H1 (cell line): ENCODE data around the gene BPGM. TPM values are rescaled to one million over a fixed set of nuclear protein-coding genes. Genes with fewer than 3 reads are reported as not detected.

Source experiments
- CTCF ChIA-PET: fragments of 300-600 bp; sonication (Branson Sonifier 250); formaldehyde crosslinking; loops from one replicate; lab custom pipeline; 2021; ENCODE audit not compliant: partially characterized antibody; lab: Charles Lee
- POLR2A ChIA-PET: fragments of 300-600 bp; sonication (Branson Sonifier 250); formaldehyde crosslinking; loops from one replicate; lab custom pipeline; 2021; ENCODE audit warnings: inconsistent platforms; ENCODE audit not compliant: partially characterized antibody; lab: Charles Lee
- DNase-seq, 2 experiments: peaks; one replicate each; pipeline versions ENCODE4 v3.0.0 to v3.0.0-alpha.2; 2010 to 2022; ENCODE audit warnings: low spot score in 2 of 2, low read depth in 1 of 2, mixed read lengths in 1 of 2
- FAIRE-seq: peaks from 2 replicates; lab custom pipeline; 2011; peaks lifted over from hg19 to GRCh38; lab: Jason Lieb, UNC
- H2AFZ ChIP-seq: 2 replicates; pipeline ENCODE4 v1.8.1; 2012; ENCODE audit warnings: low read length, inconsistent platforms
- H2AK5ac ChIP-seq: 2 replicates; pipeline ENCODE4 v1.6.1; 2013; ENCODE audit warnings: low read depth, low read length
- H2BK120ac ChIP-seq: replicated peaks from 2 replicates; pipeline ENCODE3; 2013; ENCODE audit warnings: low read depth, low read length, inconsistent platforms
- H2BK12ac ChIP-seq: 2 replicates; pipeline ENCODE4 v1.6.1; 2013; ENCODE audit warnings: low read depth, low read length
- H2BK15ac ChIP-seq: 2 replicates; pipeline ENCODE4 v1.6.1; 2013; ENCODE audit warnings: low read length
- H2BK20ac ChIP-seq: 2 replicates; pipeline ENCODE4 v1.6.1; 2013; ENCODE audit warnings: low read length
- H2BK5ac ChIP-seq: 2 replicates; pipeline ENCODE4 v1.6.1; 2013; ENCODE audit warnings: low read depth, low read length
- H3K14ac ChIP-seq: 2 replicates; pipeline ENCODE4 v1.6.1; 2013; ENCODE audit warnings: inconsistent platforms; ENCODE audit not compliant: insufficient read length
- H3K18ac ChIP-seq: 2 replicates; pipeline ENCODE4 v1.6.1; 2013; ENCODE audit warnings: low read length; ENCODE audit errors: extremely low read depth
- H3K23ac ChIP-seq: 2 replicates; pipeline ENCODE4 v1.6.1; 2013; ENCODE audit warnings: inconsistent platforms; ENCODE audit not compliant: insufficient read length
- H3K23me2 ChIP-seq: 2 replicates; pipeline ENCODE4 v1.6.1; 2013; ENCODE audit warnings: low read depth, low read length
- H3K27ac ChIP-seq: 2 replicates; pipeline ENCODE4 v1.6.1; 2011; ENCODE audit warnings: low read depth, low read length, inconsistent platforms
- H3K27me3 ChIP-seq, 4 experiments: replicated peaks in 1 of 4; 1 replicate in 1 of 4; 2 replicates in 3 of 4; pipeline versions ENCODE4 v1.6.1 to v1.8.1; 2011 to 2013; ENCODE audit warnings: low read length in 3 of 4, mild to moderate bottlenecking in 3 of 4, inconsistent platforms in 2 of 4, mixed read lengths in 2 of 4, moderate library complexity in 1 of 4; ENCODE audit not compliant: control insufficient read depth in 3 of 4, insufficient read depth in 3 of 4; ENCODE audit errors: extremely low read depth in 1 of 4
- H3K36me3 ChIP-seq, 4 experiments: 2 replicates each; pipeline versions ENCODE4 v1.6.1 to v1.8.1; 2011 to 2013; ENCODE audit warnings: mild to moderate bottlenecking in 4 of 4, low read length in 3 of 4, moderate library complexity in 2 of 4, control low read depth in 1 of 4, inconsistent platforms in 1 of 4; ENCODE audit not compliant: insufficient read depth in 4 of 4, control insufficient read depth in 2 of 4
- H3K4ac ChIP-seq: replicated peaks from 2 replicates; pipeline ENCODE3; 2013; ENCODE audit warnings: low read length, low read depth, mixed read lengths, inconsistent platforms; ENCODE audit not compliant: insufficient read length
- H3K4me1 ChIP-seq, 4 experiments: replicated peaks in 1 of 4; 1 replicate in 1 of 4; 2 replicates in 3 of 4; pipeline versions ENCODE4 v1.6.1 to v1.8.1; 2011 to 2013; ENCODE audit warnings: low read length in 3 of 4, inconsistent platforms in 2 of 4, mixed read lengths in 1 of 4; ENCODE audit not compliant: insufficient read depth in 4 of 4, control insufficient read depth in 3 of 4
- H3K4me2 ChIP-seq, 2 experiments: 2 replicates each; pipeline versions ENCODE4 v1.6.1 to v1.8.1; 2011 to 2013; ENCODE audit warnings: low read depth in 2 of 2, low read length in 2 of 2, control low read depth in 1 of 2, inconsistent platforms in 1 of 2, mild to moderate bottlenecking in 1 of 2; ENCODE audit not compliant: insufficient read depth in 1 of 2
- H3K4me3 ChIP-seq, 4 experiments: fragments of 200-600, 300-600 bp in 1 of 4; sonication (generic), shearing (Covaris generic), sonication (Bioruptor Twin) in 1 of 4; 2 replicates each; pipeline versions ENCODE4 v1.5.1 to v1.8.1; 2011 to 2016; ENCODE audit warnings: low read length in 4 of 4, low read depth in 3 of 4, control low read depth in 2 of 4, inconsistent platforms in 2 of 4, mild to moderate bottlenecking in 2 of 4, mixed read lengths in 1 of 4, moderate library complexity in 1 of 4; ENCODE audit not compliant: insufficient read depth in 2 of 4; ENCODE audit errors: extremely low read depth in 1 of 4
- H3K56ac ChIP-seq: replicated peaks from 2 replicates; pipeline ENCODE3; 2013; ENCODE audit warnings: low read depth, mild to moderate bottlenecking, mixed read lengths, low read length, inconsistent platforms; ENCODE audit not compliant: insufficient read length
- H3K79me1 ChIP-seq: 2 replicates; pipeline ENCODE4 v1.6.1; 2013; ENCODE audit warnings: low read depth, low read length, control low read depth
- H3K79me2 ChIP-seq, 2 experiments: 2 replicates each; pipeline versions ENCODE4 v1.6.1 to v1.8.1; 2012 to 2013; ENCODE audit warnings: low read length in 2 of 2, mild to moderate bottlenecking in 2 of 2, inconsistent platforms in 1 of 2; ENCODE audit not compliant: insufficient read depth in 2 of 2, control insufficient read depth in 1 of 2
- H3K9ac ChIP-seq, 4 experiments: replicated peaks in 1 of 4; 1 replicate in 1 of 4; 2 replicates in 3 of 4; pipeline versions ENCODE4 v1.6.1 to v1.8.1; 2011 to 2013; ENCODE audit warnings: low read depth in 3 of 4, low read length in 3 of 4, control low read depth in 2 of 4, mild to moderate bottlenecking in 2 of 4, moderate library complexity in 2 of 4, inconsistent platforms in 1 of 4; ENCODE audit errors: extremely low read depth in 1 of 4
- H3K9me3 ChIP-seq, 2 experiments: 2 replicates each; pipeline versions ENCODE4 v1.6.1 to v1.8.1; 2012 to 2013; ENCODE audit warnings: mild to moderate bottlenecking in 2 of 2, moderate library complexity in 2 of 2, control low read depth in 1 of 2, inconsistent platforms in 1 of 2, low read depth in 1 of 2, low read length in 1 of 2, mixed read lengths in 1 of 2; ENCODE audit not compliant: insufficient read depth in 2 of 2
- H4K20me1 ChIP-seq, 2 experiments: replicated peaks in 1 of 2; 2 replicates each; pipeline versions ENCODE3 to v1.8.1; 2011 to 2013; ENCODE audit warnings: inconsistent platforms in 2 of 2, low read length in 2 of 2, mild to moderate bottlenecking in 1 of 2; ENCODE audit not compliant: insufficient read depth in 2 of 2, control insufficient read depth in 1 of 2
- H4K5ac ChIP-seq: 2 replicates; pipeline ENCODE4 v1.6.1; 2013; ENCODE audit warnings: low read length, low read depth, mixed read lengths, inconsistent platforms; ENCODE audit not compliant: insufficient read length
- H4K8ac ChIP-seq: 2 replicates; pipeline ENCODE4 v1.8.0; 2013; ENCODE audit warnings: mild to moderate bottlenecking, moderate library complexity, low read length, inconsistent platforms; ENCODE audit not compliant: insufficient read depth; ENCODE audit errors: extremely low read depth
- H4K91ac ChIP-seq: replicated peaks from 2 replicates; pipeline ENCODE3; 2013; ENCODE audit warnings: low read length, mixed read lengths, inconsistent platforms; ENCODE audit not compliant: insufficient read length
- CEBPB ChIP-seq: IDR thresholded peaks from 2 replicates; pipeline ENCODE4 v1.6.1; 2012; ENCODE audit warnings: low read depth, low read length
- HDAC2 ChIP-seq, 2 experiments: fragments of 300-600 bp in 1 of 2; sonication (generic) in 1 of 2; IDR thresholded peaks; 2 replicates each; pipeline ENCODE4 v1.6.1; 2011 to 2012; ENCODE audit warnings: low read depth in 2 of 2, low read length in 2 of 2, mild to moderate bottlenecking in 2 of 2, moderate library complexity in 2 of 2, borderline replicate concordance in 1 of 2, inconsistent platforms in 1 of 2
- JUND ChIP-seq: IDR thresholded peaks from 2 replicates; pipeline ENCODE4 v1.6.1; 2011; ENCODE audit warnings: mild to moderate bottlenecking, improper control_type of control experiment, low read length
- KDM1A ChIP-seq: fragments of 200-600, 300-600 bp; sonication (generic); IDR thresholded peaks from 2 replicates; pipeline ENCODE4 v1.7.1; 2016; ENCODE audit warnings: mild to moderate bottlenecking, low read length, borderline replicate concordance
- MAFK ChIP-seq: IDR thresholded peaks from 2 replicates; pipeline ENCODE4 v1.6.1; 2012; ENCODE audit warnings: low read depth, mild to moderate bottlenecking, improper control_type of control experiment, low read length
- POU5F1 ChIP-seq: IDR thresholded peaks from 2 replicates; pipeline ENCODE4 v1.6.1; 2011; ENCODE audit warnings: low read depth, mild to moderate bottlenecking, low read length, moderate library complexity
- RBBP5 ChIP-seq: IDR thresholded peaks from 2 replicates; pipeline ENCODE4 v1.7.1; 2012; ENCODE audit warnings: low read depth, mild to moderate bottlenecking, inconsistent platforms, low read length, moderate library complexity, borderline replicate concordance
- SIN3A ChIP-seq, 2 experiments: IDR thresholded peaks in 1 of 2; conservative IDR thresholded peaks in 1 of 2; 2 replicates each; pipeline ENCODE4 v1.6.1; 2011 to 2012; ENCODE audit warnings: low read length in 2 of 2, improper control_type of control experiment in 1 of 2, low read depth in 1 of 2, mild to moderate bottlenecking in 1 of 2
- SUZ12 ChIP-seq: fragments of 200-600 bp; sonication (generic); IDR thresholded peaks from 2 replicates; pipeline ENCODE4 v1.6.1; 2012; ENCODE audit warnings: mild to moderate bottlenecking, inconsistent platforms, low read length, moderate library complexity, mixed read lengths
- TCF12 ChIP-seq: IDR thresholded peaks from 2 replicates; pipeline ENCODE4 v1.6.1; 2011; ENCODE audit warnings: low read depth, mild to moderate bottlenecking, low read length
- WGBS, 2 experiments: shearing (Covaris generic) in 1 of 2; methylation state at CpG; one replicate each; pipeline versions ENCODE4 v1.1.6 to v1.1.7; 2013 to 2015; ENCODE audit warnings: low lambda C conversion rate in 2 of 2, mixed read lengths in 2 of 2, inconsistent platforms in 1 of 2, low coverage in 1 of 2, missing lambda C conversion rate in 1 of 2; ENCODE audit not compliant: insufficient replicate concordance in 2 of 2, insufficient coverage in 1 of 2, insufficient read length in 1 of 2; ENCODE audit errors: extremely low coverage in 1 of 2, missing lambda C conversion rate in 1 of 2; 5-methylcytosine and 5-hydroxymethylcytosine counted together
- polyA plus RNA-seq, 7 experiments: library from polyadenylated mRNA; depleted of rRNA in 3 of 7; stranded (reverse) in 5 of 7; unstranded in 2 of 7; fragments of >200 nt in 5 of 7; fragments of 200-250 nt in 2 of 7; gene quantifications; 1 replicate in 5 of 7; 2 replicates in 1 of 7; 4 replicates in 1 of 7; pipeline versions ENCODE4 v1.2.1 to v1.2.3, GENCODE V29; 2011 to 2013; ENCODE audit warnings: missing spikeins in 2 of 7, mixed read lengths in 2 of 7
- total RNA-seq: library from RNA; stranded (reverse); fragmentation: NEBNext Ultra II Directional; extraction: Animal tissue kit (Norgen Biotek cat#: 25700); gene quantifications from 2 replicates; pipeline ENCODE4 v1.2.1, GENCODE V29; 2021

Gene BPGM
- total and polyA plus RNA-seq, 2 of the 8 experiments (the other 6 are each of a cell fraction or from before 2014, with no cell fraction given), result 9.7 to 15.3 TPM

DNA sequence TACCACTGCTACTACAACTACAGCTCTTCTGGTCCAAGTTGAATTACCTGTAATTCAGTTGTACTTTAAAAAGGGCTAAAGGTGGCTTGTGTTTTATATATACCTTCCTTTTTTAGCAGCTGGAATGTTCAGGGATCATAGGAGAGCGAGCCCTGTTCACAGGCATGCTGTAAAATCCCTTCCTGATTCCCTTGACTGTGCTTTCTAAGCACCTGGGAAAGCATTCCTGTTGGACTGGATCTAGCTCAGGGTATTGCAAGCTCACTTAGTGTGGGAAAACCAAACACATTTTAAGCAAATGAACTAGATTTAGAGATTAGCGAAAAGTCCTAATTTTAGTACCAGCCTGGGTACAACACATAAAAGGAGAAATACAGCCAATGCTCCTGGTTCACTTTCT is 31.5 kb downstream of the BPGM start:
- TF ChIP-seq CEBPB (no peak), SIN3A (conservative IDR thresholded peaks at IDR 0.05 in 1 of 2, IDR thresholded peaks at IDR 0.05 in 1 of 2; ENCODE audit: low read depth in 1 of 2, low read length in 2 of 2) (no peak), HDAC2 (IDR thresholded peaks at IDR 0.05; ENCODE audit: borderline replicate concordance in 1 of 2, low read depth in 2 of 2, low read length in 2 of 2) (no peak), RBBP5 (no peak), KDM1A (no peak), TCF12 (no peak), JUND (no peak), POU5F1 (no peak), SUZ12 (no peak), MAFK (no peak)
- no peak overlapping the region for H2BK12ac ChIP-seq
- H3K79me1 ChIP-seq, result no peaks in the 10 kb centered on the region
- H3K9ac ChIP-seq, result no peak overlapping the region
- H3K14ac ChIP-seq, result no peak overlapping the region
- H3K27ac ChIP-seq, result no peak overlapping the region
- H3K79me2 ChIP-seq, result peaks cover 0 to 4% of the 10 kb centered on the region in 2 experiments; a peak in 1 of 4 replicates
- FAIRE-seq, result no peak
- WGBS, 2 experiments, result 78% methylated on average over 2 of the region's 2 CpGs; no CpG with 5 or more reads in 1 of the 2 experiments
- peaks cover 0 to 3% (median 0%) of the 10 kb centered on the region in 4 experiments; a peak in 1 of 7 replicates for H3K4me1 ChIP-seq
- H3K36me3 ChIP-seq, result peaks cover 0 to 5% (median under 1%) of the 10 kb centered on the region in 4 experiments; a peak in 4 of 8 replicates
- no peak overlapping the region for H4K8ac ChIP-seq
- POLR2A ChIA-PET, result interaction anchor here (0.9 to 1.7 kb wide), 3 partner anchors 8 to 33 kb away, joined by 3 to 5 read pairs (median 4); no protein-coding TSS in a partner anchor
- no peak overlapping the region for H3K18ac ChIP-seq
- peaks cover 1% of the 10 kb centered on the region; the same call in 1 of the 2 replicates for H3K23me2 ChIP-seq
- H3K56ac ChIP-seq, result no peak overlapping the region
- no peaks in the 10 kb centered on the region for H3K27me3 ChIP-seq
- CTCF ChIA-PET, result interaction anchor here (1.3 to 1.9 kb wide), 6 partner anchors 11 to 277 kb away, joined by 3 to 6 read pairs (median 4); no protein-coding TSS in a partner anchor
- H4K5ac ChIP-seq, result no peak overlapping the region
- no peak overlapping the region for H2AFZ ChIP-seq
- H2AK5ac ChIP-seq, result no peak overlapping the region
- H2BK20ac ChIP-seq, result no peak overlapping the region
- H3K4me2 ChIP-seq, result no peak overlapping the region
- peaks cover 6% of the 10 kb centered on the region in 2 experiments; a peak in 3 of 4 replicates for H3K9me3 ChIP-seq
- H4K20me1 ChIP-seq, result no peaks in the 10 kb centered on the region
- H2BK15ac ChIP-seq, result no peak overlapping the region
- no peak for DNase-seq
- H3K4me3 ChIP-seq, result no peak overlapping the region
- no peak overlapping the region for H3K4ac ChIP-seq
- H2BK5ac ChIP-seq, result no peak overlapping the region
- no peak overlapping the region for H4K91ac ChIP-seq
- no peak overlapping the region for H3K23ac ChIP-seq
- no peak overlapping the region for H2BK120ac ChIP-seq
